AG20443 (cell line): ENCODE measurements around the gene CDH15.

ENCODE experiments used
- DNase-seq: peaks from one replicate; pipeline ENCODE4 v3.0.0; 2012; ENCODE audit warnings: low spot score, mixed read lengths

The CDH15 gene, protein sequence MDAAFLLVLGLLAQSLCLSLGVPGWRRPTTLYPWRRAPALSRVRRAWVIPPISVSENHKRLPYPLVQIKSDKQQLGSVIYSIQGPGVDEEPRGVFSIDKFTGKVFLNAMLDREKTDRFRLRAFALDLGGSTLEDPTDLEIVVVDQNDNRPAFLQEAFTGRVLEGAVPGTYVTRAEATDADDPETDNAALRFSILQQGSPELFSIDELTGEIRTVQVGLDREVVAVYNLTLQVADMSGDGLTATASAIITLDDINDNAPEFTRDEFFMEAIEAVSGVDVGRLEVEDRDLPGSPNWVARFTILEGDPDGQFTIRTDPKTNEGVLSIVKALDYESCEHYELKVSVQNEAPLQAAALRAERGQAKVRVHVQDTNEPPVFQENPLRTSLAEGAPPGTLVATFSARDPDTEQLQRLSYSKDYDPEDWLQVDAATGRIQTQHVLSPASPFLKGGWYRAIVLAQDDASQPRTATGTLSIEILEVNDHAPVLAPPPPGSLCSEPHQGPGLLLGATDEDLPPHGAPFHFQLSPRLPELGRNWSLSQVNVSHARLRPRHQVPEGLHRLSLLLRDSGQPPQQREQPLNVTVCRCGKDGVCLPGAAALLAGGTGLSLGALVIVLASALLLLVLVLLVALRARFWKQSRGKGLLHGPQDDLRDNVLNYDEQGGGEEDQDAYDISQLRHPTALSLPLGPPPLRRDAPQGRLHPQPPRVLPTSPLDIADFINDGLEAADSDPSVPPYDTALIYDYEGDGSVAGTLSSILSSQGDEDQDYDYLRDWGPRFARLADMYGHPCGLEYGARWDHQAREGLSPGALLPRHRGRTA

GRCh38 chr16:89171216-89172170 is at the start of gene CDH15:
Gene CDH15 (plus strand): TSS chr16:89171748. CDS start chr16:89171832, 84 bp downstream.
- DNase-seq = peak; percentile 98

GRCh38 chr16:89122322-89122851 is 49.2 kb upstream of the CDH15 start:
- no peak for DNase-seq

GRCh38 chr16:89123001-89123830 is 48.3 kb upstream of the CDH15 start:
- DNase-seq = no peak

DNA sequence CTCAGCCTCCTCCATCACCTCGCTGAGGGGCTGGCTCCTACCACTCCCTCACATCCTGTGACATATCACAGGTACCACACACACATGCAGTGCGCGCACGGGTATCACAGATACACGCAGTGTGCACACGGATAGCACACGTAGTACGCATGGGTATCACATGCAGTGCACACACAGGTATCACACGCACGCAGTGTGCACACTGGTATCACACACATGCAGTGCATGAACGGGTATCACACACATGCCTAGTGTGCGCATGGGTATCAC is 47.8 kb upstream of the CDH15 start:
- DNase-seq = no peak

DNA sequence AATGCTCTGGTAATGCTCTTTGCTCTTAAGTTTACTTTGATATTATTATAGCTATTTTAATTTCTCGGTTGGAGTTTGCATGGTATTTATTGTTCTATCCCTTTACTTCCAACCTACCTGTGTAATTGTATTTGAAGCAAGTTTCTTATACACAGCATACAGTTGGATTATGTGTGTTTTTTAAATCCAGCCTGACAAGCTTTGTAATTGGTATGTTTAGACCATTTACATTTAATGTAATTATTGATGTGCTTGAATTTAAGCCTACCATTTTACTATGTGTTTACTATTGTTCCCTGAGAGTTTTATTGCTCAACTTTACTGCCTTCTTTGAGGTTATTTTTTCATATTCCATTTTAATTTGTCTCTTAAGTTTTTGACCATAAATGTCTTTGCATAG is 42.2 kb upstream of the CDH15 start:
- DNase-seq = no peak

DNA sequence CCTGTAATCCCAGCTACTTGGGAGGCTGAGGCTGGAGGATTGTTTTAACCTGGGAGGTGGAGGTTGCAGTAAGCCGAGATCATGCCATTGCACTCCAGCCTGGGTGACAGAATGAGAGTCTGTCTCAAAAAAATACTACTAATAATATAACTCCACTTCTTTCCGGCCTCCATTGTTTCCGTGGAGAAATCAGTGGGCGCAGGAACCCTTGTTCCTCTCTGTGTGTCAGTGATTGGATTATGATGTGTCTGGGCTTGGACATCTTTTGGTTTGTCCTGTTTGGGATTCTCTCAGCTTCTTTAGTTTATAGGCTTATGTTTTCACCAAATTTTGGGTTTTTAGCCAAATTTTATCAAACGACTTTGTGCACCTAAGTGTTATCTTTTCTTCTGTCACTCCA is 41.1 kb upstream of the CDH15 start:
- DNase-seq = no peak

GRCh38 chr16:89131783-89132182 is 39.8 kb upstream of the CDH15 start:
- no peak for DNase-seq

DNA sequence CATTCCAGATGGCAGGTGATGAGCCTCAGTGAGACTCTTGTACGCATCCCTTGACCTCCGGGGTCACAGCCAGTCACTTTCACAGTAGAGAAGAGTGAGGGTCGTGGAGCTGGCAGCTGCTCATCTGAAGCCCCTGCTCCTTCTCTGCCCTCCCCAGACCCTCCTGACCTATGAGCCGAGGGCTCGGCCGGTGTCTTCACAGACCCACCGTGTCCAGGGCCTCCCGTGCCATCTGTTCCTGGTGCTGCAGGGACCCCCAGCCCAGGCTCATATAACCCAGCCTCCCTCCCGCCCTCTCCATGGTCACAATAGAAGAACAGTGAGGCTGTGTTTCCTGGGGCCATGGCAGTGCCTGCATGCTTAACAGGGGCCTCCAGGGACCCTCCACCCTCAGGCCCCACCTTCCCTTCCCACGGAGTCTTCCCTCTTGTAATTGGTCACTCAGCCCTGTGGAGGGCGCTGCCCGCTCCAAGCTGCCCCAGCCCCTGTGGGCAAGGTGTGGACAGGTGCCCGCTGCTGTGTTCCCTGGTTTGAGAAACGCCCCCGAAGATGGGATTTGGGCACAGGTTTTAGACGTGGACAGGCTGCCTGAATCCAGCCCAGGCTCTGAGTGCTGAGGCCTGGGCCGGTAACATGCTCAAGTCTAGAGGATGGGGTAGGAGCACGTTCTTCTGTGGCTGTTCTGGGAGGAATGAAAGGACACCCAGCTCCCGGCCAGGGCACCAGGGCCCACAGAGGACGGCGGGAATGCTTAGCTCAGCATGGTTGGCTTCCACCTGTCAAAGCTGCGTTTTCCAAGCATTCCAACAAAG is 39.1 kb upstream of the CDH15 start:
- DNase-seq = no peak

DNA sequence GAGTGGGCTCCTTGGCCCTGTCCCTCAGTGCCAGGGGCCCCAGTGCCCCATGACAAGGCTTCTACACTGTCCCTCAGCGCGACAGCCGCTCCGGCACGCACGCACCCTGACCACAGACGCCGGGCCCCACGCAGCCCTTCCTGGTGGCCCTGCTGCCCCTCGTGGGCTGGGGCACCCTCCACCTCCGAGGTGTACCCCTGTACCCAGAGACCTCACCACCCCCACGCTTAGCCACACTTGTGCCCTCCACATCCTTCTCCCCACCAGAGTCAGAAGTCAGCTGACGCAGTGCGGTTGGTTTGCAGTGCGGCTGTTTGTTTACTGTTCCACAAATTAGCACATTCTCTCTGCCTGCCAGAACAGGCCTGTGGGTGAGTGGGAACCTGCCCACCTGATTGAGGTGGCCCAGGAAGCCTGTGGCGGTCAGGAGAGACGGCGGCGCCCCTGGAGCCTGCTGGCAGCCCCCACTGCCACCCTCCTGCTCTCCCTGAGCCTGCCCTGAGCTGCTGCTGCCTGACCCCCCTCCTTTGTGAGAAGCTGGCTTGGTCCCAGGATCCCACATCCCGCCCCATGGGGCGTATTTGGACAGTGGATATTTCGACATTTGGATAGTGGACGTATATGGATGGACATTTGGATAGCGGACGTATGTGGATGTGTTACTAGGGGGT is 38.0 kb upstream of the CDH15 start:
- no peak for DNase-seq

GRCh38 chr16:89134269-89134668 is 37.3 kb upstream of the CDH15 start:
- no peak for DNase-seq

GRCh38 chr16:89135166-89135565 is 36.4 kb upstream of the CDH15 start:
- DNase-seq = no peak

DNA sequence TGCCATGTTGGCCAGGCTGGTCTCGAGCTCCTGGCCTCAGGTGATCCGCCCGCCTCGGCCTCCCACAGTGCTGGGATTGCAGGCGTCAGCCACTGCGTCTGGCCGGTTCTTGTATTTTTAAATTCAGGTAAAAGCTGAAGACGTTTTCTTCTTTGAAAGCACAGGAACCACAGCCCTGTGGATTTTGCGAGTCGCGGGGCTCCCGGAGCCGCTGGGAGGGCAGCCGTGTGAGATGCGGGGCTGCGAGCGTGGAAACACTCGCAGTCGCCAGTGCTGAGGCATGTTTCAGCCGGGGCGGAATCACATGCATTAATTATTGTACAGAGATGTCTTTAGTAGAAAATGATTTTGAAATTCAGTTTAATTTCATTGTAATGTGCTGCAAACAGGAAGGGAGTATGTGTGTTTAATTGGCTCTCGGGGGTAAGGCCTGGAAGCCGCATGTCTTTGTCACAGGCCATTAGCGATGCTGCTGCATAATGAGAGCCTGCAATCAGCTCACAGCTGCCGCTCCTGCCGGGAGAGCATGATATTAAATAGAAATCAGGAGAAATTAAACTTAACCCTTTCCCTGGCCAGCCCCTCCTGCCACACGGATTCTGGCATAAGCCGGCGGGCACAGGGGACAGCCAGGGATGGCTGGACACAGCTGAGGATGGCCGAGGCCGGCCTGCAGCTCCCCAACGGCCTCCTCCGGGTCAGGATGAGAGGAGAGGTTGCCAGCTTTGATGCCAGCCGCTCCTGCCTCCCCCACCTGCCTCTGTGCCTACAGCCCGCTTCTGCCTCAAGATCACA is 35.4 kb upstream of the CDH15 start:
- DNase-seq = no peak

DNA sequence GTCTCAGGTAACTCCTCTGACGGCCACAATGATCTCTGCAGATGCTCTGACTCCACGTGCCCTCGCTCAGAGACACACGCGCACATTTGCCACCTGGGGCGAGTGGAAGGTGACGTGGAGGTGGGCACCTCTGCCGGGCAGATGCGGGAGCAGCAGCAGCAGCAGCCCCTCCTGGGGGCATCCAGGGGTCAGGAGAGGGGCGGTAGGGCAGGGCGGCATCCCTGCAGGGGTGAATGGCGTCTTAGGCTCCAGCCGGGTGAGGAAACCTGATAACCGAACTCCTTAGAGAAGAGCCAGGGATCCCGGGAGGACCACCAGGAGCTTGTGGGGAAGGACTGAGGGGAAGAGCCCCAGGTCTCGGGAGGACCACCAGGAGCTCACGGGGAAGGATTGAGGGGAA is 34.6 kb upstream of the CDH15 start:
- no peak for DNase-seq

DNA sequence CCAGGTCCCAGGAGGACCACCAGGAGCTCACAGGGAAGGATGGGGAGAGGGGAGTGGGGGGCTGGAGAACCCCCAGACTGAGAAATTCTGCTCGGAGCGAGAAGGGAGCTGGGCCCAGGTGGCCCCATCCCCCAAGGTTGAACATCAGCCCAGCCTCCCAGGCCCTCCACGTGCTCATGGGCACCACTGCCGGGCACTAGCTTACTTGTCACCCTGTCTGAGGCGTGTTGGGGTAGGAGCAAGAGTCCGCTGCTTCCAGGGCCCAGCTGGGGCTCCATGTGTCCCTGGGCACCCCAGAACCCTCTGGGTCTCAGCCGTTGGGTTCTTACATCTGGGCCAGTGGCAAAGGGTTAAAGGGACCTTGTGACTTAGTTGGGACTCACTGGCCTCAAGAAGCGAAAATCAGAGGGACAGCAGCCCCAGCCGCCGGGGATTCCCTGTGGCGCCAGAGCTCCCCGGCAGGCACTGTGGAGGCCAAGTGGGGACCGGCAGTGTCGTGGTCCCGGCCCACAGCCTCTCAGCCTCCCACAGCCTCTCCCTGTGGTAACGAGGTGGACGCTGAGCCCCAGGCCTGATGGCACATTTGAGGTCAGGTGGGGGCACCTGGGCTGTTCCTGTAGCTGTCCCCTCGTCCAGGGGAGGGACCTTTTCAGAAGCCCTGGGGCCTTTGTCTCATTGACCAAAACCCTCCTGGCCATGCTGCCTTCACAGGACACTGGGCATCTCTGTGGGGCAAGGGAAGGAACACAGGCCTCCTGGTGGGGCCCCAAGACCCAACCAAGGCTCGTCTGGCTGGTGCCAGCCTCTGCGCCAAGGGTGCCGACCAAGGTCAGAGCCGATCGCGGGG is 33.7 kb upstream of the CDH15 start:
- DNase-seq = no peak

- no peak for DNase-seq
These were observed 33.1 kb upstream of the CDH15 start for GRCh38 chr16:89138513-89138795.

GRCh38 chr16:89138843-89139520 is 32.6 kb upstream of the CDH15 start:
- DNase-seq = no peak

DNA sequence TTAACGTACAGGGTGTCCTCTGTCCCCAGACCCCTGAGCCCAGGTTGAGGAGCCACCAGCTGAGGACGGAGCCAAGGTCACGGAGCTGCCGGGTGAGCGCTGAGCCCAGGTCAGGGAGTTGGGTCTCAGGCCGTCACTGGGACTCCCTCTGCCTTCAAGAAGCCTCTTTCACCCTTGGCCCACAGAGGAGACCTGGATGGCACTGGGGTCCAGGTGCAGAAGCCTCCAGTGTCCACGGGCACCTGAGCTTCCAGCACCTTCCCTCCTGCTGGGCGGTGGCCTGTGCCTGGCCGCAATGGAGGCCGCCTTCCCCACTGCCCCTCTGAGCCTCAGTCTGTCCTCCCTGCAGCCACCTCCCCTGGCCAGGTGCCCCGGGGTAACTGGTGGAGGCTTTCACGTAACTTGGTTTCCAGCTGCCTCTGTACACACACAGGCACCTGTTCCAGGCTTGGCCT is 31.6 kb upstream of the CDH15 start:
- DNase-seq = no peak

DNA sequence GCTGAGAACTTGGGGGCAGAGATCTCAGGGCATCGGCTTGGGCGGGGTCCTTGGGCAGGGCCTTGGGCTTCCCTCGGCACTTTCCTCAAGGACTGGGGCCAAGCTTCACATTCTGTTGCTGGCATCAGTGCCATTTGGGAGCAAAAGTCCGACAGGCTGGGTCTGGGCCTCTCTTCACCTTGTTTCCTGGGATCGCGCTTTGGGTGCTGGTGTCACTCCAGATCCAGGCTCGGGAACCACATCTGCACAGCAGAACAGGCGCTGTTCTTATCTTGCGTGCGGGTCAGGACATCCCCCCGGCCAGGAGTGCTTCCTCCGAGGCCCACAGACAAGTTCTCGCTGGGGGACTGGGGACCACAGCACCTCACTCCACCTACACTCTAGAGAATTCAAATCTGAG is 31.1 kb upstream of the CDH15 start:
- DNase-seq = no peak
